Breast epithelium (tissue), 3 donors: ENCODE data around the gene ZFHX2.

Source experiments
- POLR2A ChIP-seq: fragments of 450-650 bp; IDR thresholded peaks from one replicate; pipeline ENCODE4 v1.6.1; 2016; ENCODE audit warnings: antibody characterized with exemption, mild to moderate bottlenecking, moderate library complexity
- POLR2AphosphoS5 ChIP-seq, 3 donors: sonication (generic); formaldehyde crosslinking; IDR thresholded peaks; one replicate each; pipeline ENCODE4 v1.6.1; 2017; ENCODE audit warnings: antibody characterized with exemption in 3 of 3
- TF ChIP-seq, protein P1 (sequence below), 3 donors: fragments of 450-650 bp; IDR thresholded peaks; one replicate each; pipeline ENCODE4 v1.5.1; 2016 to 2017; ENCODE audit warnings: antibody characterized with exemption in 3 of 3, mild to moderate bottlenecking in 3 of 3, moderate library complexity in 3 of 3

DNA sequence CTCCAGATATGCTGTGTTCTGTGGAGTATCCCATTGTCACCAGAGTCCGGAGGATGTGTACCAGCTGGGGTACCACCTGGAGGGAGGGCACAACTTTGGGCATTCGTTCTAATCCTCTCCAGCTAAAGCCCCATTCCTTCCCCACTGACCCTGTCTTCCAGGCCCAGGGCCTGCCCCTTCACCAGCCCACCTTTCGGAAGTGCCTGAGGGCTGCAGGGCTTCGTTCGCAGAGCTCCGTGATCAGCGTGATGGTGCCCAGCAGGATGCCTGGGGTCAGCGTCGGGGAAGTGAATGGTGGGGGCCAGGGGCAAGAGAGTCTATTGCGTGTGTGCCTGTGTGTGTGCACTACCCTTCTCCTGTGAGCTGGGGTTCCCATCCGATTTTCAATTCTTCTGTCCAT, 14.1 kb upstream of the ZFHX2 start:
- TF ChIP-seq, protein P1, sequence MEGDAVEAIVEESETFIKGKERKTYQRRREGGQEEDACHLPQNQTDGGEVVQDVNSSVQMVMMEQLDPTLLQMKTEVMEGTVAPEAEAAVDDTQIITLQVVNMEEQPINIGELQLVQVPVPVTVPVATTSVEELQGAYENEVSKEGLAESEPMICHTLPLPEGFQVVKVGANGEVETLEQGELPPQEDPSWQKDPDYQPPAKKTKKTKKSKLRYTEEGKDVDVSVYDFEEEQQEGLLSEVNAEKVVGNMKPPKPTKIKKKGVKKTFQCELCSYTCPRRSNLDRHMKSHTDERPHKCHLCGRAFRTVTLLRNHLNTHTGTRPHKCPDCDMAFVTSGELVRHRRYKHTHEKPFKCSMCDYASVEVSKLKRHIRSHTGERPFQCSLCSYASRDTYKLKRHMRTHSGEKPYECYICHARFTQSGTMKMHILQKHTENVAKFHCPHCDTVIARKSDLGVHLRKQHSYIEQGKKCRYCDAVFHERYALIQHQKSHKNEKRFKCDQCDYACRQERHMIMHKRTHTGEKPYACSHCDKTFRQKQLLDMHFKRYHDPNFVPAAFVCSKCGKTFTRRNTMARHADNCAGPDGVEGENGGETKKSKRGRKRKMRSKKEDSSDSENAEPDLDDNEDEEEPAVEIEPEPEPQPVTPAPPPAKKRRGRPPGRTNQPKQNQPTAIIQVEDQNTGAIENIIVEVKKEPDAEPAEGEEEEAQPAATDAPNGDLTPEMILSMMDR (IDR thresholded peaks at IDR 0.05): no peak
- TF ChIP-seq POLR2A: no peak
- no peak for TF ChIP-seq POLR2AphosphoS5 (IDR thresholded peaks at IDR 0.05)
